ENCODE results near the gene ATP10D.

Gene ATP10D

DNA sequence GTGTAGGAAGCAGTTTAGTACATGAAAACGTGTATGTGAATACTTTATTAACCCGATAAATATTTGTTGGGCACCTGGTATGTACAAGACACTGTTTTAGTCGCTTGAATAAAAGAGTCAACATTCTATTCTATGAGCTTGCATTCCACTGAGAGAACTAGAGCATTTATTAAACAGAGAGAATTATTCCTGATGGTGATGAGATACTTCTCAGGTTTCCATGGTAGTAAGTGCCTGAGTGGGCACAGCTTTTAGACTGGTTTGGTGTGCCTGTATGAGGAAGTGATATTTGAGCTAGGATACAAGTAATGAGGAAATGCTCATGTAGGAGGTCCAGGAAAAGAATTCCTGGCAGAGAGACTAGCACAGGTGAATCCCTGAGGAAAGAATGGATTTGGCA is 94.2 kb downstream of the ATP10D start:
- Histone ChIP-seq H2AK5ac (ENCODE audit: low read length) (no peak overlapping the region), H3K79me1 (ENCODE audit: low read length) (no peaks in the 10 kb centered on the region), H3K4me2 (ENCODE audit: low read length) (no peak overlapping the region), H4K91ac (ENCODE audit: low read depth, low read length) (no peak overlapping the region), H4K8ac (ENCODE audit: low read depth, low read length) (no peak overlapping the region), H3K79me2 (ENCODE audit: control insufficient read depth, insufficient read depth, low read length, poor library complexity) (no peaks in the 10 kb centered on the region), H4K12ac (ENCODE audit: low read depth, low read length) (no peak overlapping the region), H2AFZ (ENCODE audit: insufficient read depth, low read length, poor library complexity) (no peak overlapping the region), H3K14ac (ENCODE audit: low read length) (no peak overlapping the region), H2BK5ac (ENCODE audit: low read depth, low read length, poor library complexity) (no peak overlapping the region), H3K23ac (ENCODE audit: low read length) (no peak overlapping the region), H3K27me3 (ENCODE audit: insufficient read depth, low read length) (no peaks in the 10 kb centered on the region), H2BK120ac (ENCODE audit: insufficient read depth, low read length, poor library complexity) (no peak overlapping the region), H3K18ac (ENCODE audit: low read length) (no peak overlapping the region), H3K4ac (ENCODE audit: low read depth, low read length) (no peak overlapping the region), H2BK12ac (ENCODE audit: low read length) (no peak overlapping the region), H3K36me3 (ENCODE audit: control insufficient read depth in 1 of 2, insufficient read depth in 2 of 2, low read length in 2 of 2) (peaks cover 10 to 54% of the 10 kb centered on the region in 2 experiments), H3K4me3 (ENCODE audit: low read depth, low read length) (no peak overlapping the region), H3K4me1 (ENCODE audit: control insufficient read depth in 1 of 2, insufficient read depth in 2 of 2, low read length in 2 of 2) (no peaks in the 10 kb centered on the region), H3K27ac (ENCODE audit: low read depth, low read length) (no peak overlapping the region), H3K9ac (ENCODE audit: low read length) (no peak overlapping the region), H3K9me3 (ENCODE audit: insufficient read depth, low read depth, low read length) (no peaks in the 10 kb centered on the region)
- WGBS (ENCODE audit: extremely low coverage, insufficient coverage, insufficient read length): no CpG with 5 or more reads among the region's 3 CpGs
- DNase-seq: no peak

DNA sequence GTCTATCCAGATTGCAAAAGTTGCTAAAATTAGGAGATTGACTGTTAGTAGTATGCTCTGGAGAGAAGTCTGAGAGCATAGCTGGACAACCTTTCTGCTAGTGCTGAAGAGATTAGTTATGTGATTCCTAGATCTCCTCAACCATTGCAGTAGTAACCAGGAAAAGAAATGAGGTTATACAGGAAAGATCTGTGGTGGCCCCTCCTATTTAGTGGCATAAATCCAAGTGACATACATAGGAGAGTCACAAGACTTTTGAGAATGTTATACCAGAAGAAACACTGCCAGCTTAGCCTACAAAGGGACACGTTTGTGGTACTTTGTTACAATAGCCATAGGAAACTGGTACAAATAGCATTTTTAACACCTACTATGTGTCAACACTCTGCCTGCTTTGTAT is 105.2 kb downstream of the ATP10D start:
- Histone ChIP-seq H2AFZ (ENCODE audit: insufficient read depth, low read length, poor library complexity) (no peak overlapping the region), H2BK12ac (ENCODE audit: low read length) (no peak overlapping the region), H3K79me2 (ENCODE audit: control insufficient read depth, insufficient read depth, low read length, poor library complexity) (no peaks in the 10 kb centered on the region), H3K18ac (ENCODE audit: low read length) (no peak overlapping the region), H3K36me3 (ENCODE audit: control insufficient read depth in 1 of 2, insufficient read depth in 2 of 2, low read length in 2 of 2) (peaks cover 2 to 29% of the 10 kb centered on the region in 2 experiments), H3K4me3 (ENCODE audit: low read depth, low read length) (no peak overlapping the region), H2BK5ac (ENCODE audit: low read depth, low read length, poor library complexity) (no peak overlapping the region), H3K27ac (ENCODE audit: low read depth, low read length) (no peak overlapping the region), H3K23ac (ENCODE audit: low read length) (no peak overlapping the region), H3K4ac (ENCODE audit: low read depth, low read length) (no peak overlapping the region), H4K8ac (ENCODE audit: low read depth, low read length) (no peak overlapping the region), H3K14ac (ENCODE audit: low read length) (no peak overlapping the region), H3K27me3 (ENCODE audit: insufficient read depth, low read length) (no peaks in the 10 kb centered on the region), H4K12ac (ENCODE audit: low read depth, low read length) (no peak overlapping the region), H4K91ac (ENCODE audit: low read depth, low read length) (no peak overlapping the region), H3K9me3 (ENCODE audit: insufficient read depth, low read depth, low read length) (no peaks in the 10 kb centered on the region), H3K79me1 (ENCODE audit: low read length) (no peaks in the 10 kb centered on the region), H3K4me2 (ENCODE audit: low read length) (no peak overlapping the region), H2AK5ac (ENCODE audit: low read length) (no peak overlapping the region), H3K4me1 (ENCODE audit: control insufficient read depth in 1 of 2, insufficient read depth in 2 of 2, low read length in 2 of 2) (no peaks in the 10 kb centered on the region), H2BK120ac (ENCODE audit: insufficient read depth, low read length, poor library complexity) (no peak overlapping the region), H3K9ac (ENCODE audit: low read length) (no peak overlapping the region)
- WGBS (ENCODE audit: extremely low coverage, insufficient coverage, insufficient read length): no CpG with 5 or more reads among the region's 1 CpG
- no peak for DNase-seq

DNA sequence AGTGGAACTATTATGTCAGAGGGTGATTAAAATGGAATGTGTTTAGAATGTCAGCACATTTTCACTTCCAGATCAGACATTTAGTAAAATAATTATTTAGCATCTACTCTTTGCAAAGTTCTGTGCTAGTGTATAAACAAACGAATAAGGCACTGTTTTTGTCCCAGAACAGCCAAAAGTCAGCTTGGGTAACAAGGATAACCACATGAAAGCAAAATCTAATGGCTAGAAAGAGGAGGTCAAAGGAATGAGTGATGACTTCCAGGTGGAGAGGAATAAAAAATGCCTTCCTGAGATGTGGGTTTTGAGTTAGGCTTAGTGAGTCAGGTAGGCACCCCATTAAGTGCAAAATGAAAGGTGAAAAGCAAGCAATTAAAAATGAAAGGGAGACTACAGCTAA is 112.6 kb downstream of the ATP10D start:
- no peaks in the 10 kb centered on the region for H3K27me3 ChIP-seq (ENCODE audit: insufficient read depth, low read length)
- DNase-seq: no peak
- H4K12ac ChIP-seq (ENCODE audit: low read depth, low read length): no peak overlapping the region
- H4K91ac ChIP-seq (ENCODE audit: low read depth, low read length): no peak overlapping the region
- no peaks in the 10 kb centered on the region for H3K4me1 ChIP-seq (ENCODE audit: control insufficient read depth in 1 of 2, insufficient read depth in 2 of 2, low read length in 2 of 2)
- no CpG with 5 or more reads among the region's 1 CpG for WGBS (ENCODE audit: extremely low coverage, insufficient coverage, insufficient read length)
- H3K79me1 ChIP-seq (ENCODE audit: low read length): no peaks in the 10 kb centered on the region
- no peak overlapping the region for H3K23ac ChIP-seq (ENCODE audit: low read length)
- no peak overlapping the region for H3K18ac ChIP-seq (ENCODE audit: low read length)
- no peaks in the 10 kb centered on the region for H3K79me2 ChIP-seq (ENCODE audit: control insufficient read depth, insufficient read depth, low read length, poor library complexity)
- H3K14ac ChIP-seq (ENCODE audit: low read length): no peak overlapping the region
- peaks cover 6 to 7% of the 10 kb centered on the region in 2 experiments for H3K36me3 ChIP-seq (ENCODE audit: control insufficient read depth in 1 of 2, insufficient read depth in 2 of 2, low read length in 2 of 2)
- no peak overlapping the region for H4K8ac ChIP-seq (ENCODE audit: low read depth, low read length)
- no peak overlapping the region for H2AFZ ChIP-seq (ENCODE audit: insufficient read depth, low read length, poor library complexity)
- H3K4me2 ChIP-seq (ENCODE audit: low read length): no peak overlapping the region
- H3K9ac ChIP-seq (ENCODE audit: low read length): no peak overlapping the region
- H3K27ac ChIP-seq (ENCODE audit: low read depth, low read length): no peak overlapping the region
- H2BK12ac ChIP-seq (ENCODE audit: low read length): no peak overlapping the region
- H2AK5ac ChIP-seq (ENCODE audit: low read length): no peak overlapping the region
- no peak overlapping the region for H3K4me3 ChIP-seq (ENCODE audit: low read depth, low read length)
- no peak overlapping the region for H2BK5ac ChIP-seq (ENCODE audit: low read depth, low read length, poor library complexity)
- no peak overlapping the region for H3K4ac ChIP-seq (ENCODE audit: low read depth, low read length)
- no peaks in the 10 kb centered on the region for H3K9me3 ChIP-seq (ENCODE audit: insufficient read depth, low read depth, low read length)
- H2BK120ac ChIP-seq (ENCODE audit: insufficient read depth, low read length, poor library complexity): no peak overlapping the region

DNA sequence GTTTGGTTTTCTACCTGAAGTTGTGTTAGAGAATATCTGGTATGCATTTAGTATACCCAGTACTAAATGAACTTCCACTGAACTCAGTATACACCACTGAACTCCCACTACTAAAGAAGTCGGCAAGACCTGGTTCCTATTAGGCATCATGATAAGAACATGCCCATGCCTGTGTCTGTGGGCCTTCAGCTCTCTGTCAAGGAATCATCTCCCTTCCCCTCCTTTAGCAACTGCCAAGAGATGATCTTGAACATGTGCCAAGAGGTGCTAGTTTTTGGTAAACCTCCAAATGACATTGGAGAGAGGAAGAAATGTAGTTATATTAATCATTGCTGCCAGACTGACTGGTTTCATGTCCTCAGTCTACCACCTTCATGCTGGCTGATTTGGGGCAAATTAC is 113.2 kb downstream of the ATP10D start:
- DNase-seq: no peak
- H3K23ac ChIP-seq (ENCODE audit: low read length): no peak overlapping the region
- no peaks in the 10 kb centered on the region for H3K4me1 ChIP-seq (ENCODE audit: control insufficient read depth in 1 of 2, insufficient read depth in 2 of 2, low read length in 2 of 2)
- no peak overlapping the region for H3K4me2 ChIP-seq (ENCODE audit: low read length)
- no CpG with 5 or more reads among the region's 1 CpG for WGBS (ENCODE audit: extremely low coverage, insufficient coverage, insufficient read length)
- H3K18ac ChIP-seq (ENCODE audit: low read length): no peak overlapping the region
- H2BK5ac ChIP-seq (ENCODE audit: low read depth, low read length, poor library complexity): no peak overlapping the region
- H3K9ac ChIP-seq (ENCODE audit: low read length): no peak overlapping the region
- H4K91ac ChIP-seq (ENCODE audit: low read depth, low read length): no peak overlapping the region
- H2BK12ac ChIP-seq (ENCODE audit: low read length): no peak overlapping the region
- no peaks in the 10 kb centered on the region for H3K79me2 ChIP-seq (ENCODE audit: control insufficient read depth, insufficient read depth, low read length, poor library complexity)
- H3K4me3 ChIP-seq (ENCODE audit: low read depth, low read length): no peak overlapping the region
- H3K9me3 ChIP-seq (ENCODE audit: insufficient read depth, low read depth, low read length): no peaks in the 10 kb centered on the region
- no peak overlapping the region for H2BK120ac ChIP-seq (ENCODE audit: insufficient read depth, low read length, poor library complexity)
- H3K14ac ChIP-seq (ENCODE audit: low read length): no peak overlapping the region
- no peak overlapping the region for H2AK5ac ChIP-seq (ENCODE audit: low read length)
- no peak overlapping the region for H4K8ac ChIP-seq (ENCODE audit: low read depth, low read length)
- no peak overlapping the region for H2AFZ ChIP-seq (ENCODE audit: insufficient read depth, low read length, poor library complexity)
- no peak overlapping the region for H4K12ac ChIP-seq (ENCODE audit: low read depth, low read length)
- peaks cover 8 to 9% of the 10 kb centered on the region in 2 experiments for H3K36me3 ChIP-seq (ENCODE audit: control insufficient read depth in 1 of 2, insufficient read depth in 2 of 2, low read length in 2 of 2)
- no peaks in the 10 kb centered on the region for H3K79me1 ChIP-seq (ENCODE audit: low read length)
- no peak overlapping the region for H3K4ac ChIP-seq (ENCODE audit: low read depth, low read length)
- H3K27ac ChIP-seq (ENCODE audit: low read depth, low read length): no peak overlapping the region
- no peaks in the 10 kb centered on the region for H3K27me3 ChIP-seq (ENCODE audit: insufficient read depth, low read length)
